Astrocyte (in vitro differentiated cells and primary cell): ENCODE results near the gene COL9A1.

Experiments
- EZH2 ChIP-seq: IDR thresholded peaks from 2 replicates; pipeline ENCODE4 v1.6.1; 2012; ENCODE audit warnings: mild to moderate bottlenecking, low read length, inconsistent platforms; ENCODE audit not compliant: insufficient read depth
- TF ChIP-seq, protein P1 (sequence below): IDR thresholded peaks from 2 replicates; pipeline ENCODE4 v1.5.1; 2011; ENCODE audit warnings: low read depth, mild to moderate bottlenecking, inconsistent platforms, low read length, moderate library complexity; ENCODE audit not compliant: insufficient read depth

- no peak for TF ChIP-seq EZH2
- TF ChIP-seq, protein P1, sequence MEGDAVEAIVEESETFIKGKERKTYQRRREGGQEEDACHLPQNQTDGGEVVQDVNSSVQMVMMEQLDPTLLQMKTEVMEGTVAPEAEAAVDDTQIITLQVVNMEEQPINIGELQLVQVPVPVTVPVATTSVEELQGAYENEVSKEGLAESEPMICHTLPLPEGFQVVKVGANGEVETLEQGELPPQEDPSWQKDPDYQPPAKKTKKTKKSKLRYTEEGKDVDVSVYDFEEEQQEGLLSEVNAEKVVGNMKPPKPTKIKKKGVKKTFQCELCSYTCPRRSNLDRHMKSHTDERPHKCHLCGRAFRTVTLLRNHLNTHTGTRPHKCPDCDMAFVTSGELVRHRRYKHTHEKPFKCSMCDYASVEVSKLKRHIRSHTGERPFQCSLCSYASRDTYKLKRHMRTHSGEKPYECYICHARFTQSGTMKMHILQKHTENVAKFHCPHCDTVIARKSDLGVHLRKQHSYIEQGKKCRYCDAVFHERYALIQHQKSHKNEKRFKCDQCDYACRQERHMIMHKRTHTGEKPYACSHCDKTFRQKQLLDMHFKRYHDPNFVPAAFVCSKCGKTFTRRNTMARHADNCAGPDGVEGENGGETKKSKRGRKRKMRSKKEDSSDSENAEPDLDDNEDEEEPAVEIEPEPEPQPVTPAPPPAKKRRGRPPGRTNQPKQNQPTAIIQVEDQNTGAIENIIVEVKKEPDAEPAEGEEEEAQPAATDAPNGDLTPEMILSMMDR = no peak
Observed at GRCh38 chr6:70343313-70343712, 40.4 kb upstream of the COL9A1 start.
